ENCODE data around the gene FTO.

FTO gene

GRCh38 chr16:53924331-53925106 lies 220.6 kb downstream of the FTO start:
- Histone ChIP-seq H3K27ac (ENCODE audit: low read length) (no peak overlapping the region), H3K4me3 (ENCODE audit: low read depth in 1 of 2, low read length in 2 of 2) (no peak overlapping the region), H3K27me3 (ENCODE audit: low read depth, low read length) (no peaks in the 10 kb centered on the region), H3K9me3 (ENCODE audit: control insufficient read depth in 1 of 2, low read length in 2 of 2) (no peaks in the 10 kb centered on the region), H3K4me1 (ENCODE audit: control insufficient read depth in 1 of 2, insufficient read depth in 2 of 2, low read length in 2 of 2) (no peaks in the 10 kb centered on the region), H3K36me3 (ENCODE audit: control insufficient read depth in 1 of 2, insufficient read depth in 2 of 2, low read length in 2 of 2) (no peaks in the 10 kb centered on the region)

- H3K27ac ChIP-seq (ENCODE audit: low read length) = no peak overlapping the region
Observed at GRCh38 chr16:53925107-53925410, 221.1 kb downstream of the FTO start.

GRCh38 chr16:53925526-53925925 lies 221.6 kb downstream of the FTO start:
- Histone ChIP-seq H3K4me1 (ENCODE audit: control insufficient read depth in 1 of 2, insufficient read depth in 2 of 2, low read length in 2 of 2) (no peaks in the 10 kb centered on the region), H3K27ac (ENCODE audit: low read length) (no peak overlapping the region), H3K9me3 (ENCODE audit: control insufficient read depth in 1 of 2, low read length in 2 of 2) (no peaks in the 10 kb centered on the region), H3K36me3 (ENCODE audit: control insufficient read depth in 1 of 2, insufficient read depth in 2 of 2, low read length in 2 of 2) (no peaks in the 10 kb centered on the region), H3K4me3 (ENCODE audit: low read depth in 1 of 2, low read length in 2 of 2) (no peak overlapping the region), H3K27me3 (ENCODE audit: low read depth, low read length) (no peaks in the 10 kb centered on the region)

More at GRCh38 chr16:53925107-53925410, 221.1 kb downstream of the FTO start:
- H3K9me3 ChIP-seq (ENCODE audit: control insufficient read depth in 1 of 2, low read length in 2 of 2) = no peaks in the 10 kb centered on the region
- H3K4me3 ChIP-seq (ENCODE audit: low read depth in 1 of 2, low read length in 2 of 2) = no peak overlapping the region
- H3K27me3 ChIP-seq (ENCODE audit: low read depth, low read length) = no peaks in the 10 kb centered on the region
- H3K36me3 ChIP-seq (ENCODE audit: control insufficient read depth in 1 of 2, insufficient read depth in 2 of 2, low read length in 2 of 2) = no peaks in the 10 kb centered on the region
- no peaks in the 10 kb centered on the region for H3K4me1 ChIP-seq (ENCODE audit: control insufficient read depth in 1 of 2, insufficient read depth in 2 of 2, low read length in 2 of 2)

GRCh38 chr16:53926209-53926608 lies 222.3 kb downstream of the FTO start:
- Histone ChIP-seq H3K36me3 (ENCODE audit: control insufficient read depth in 1 of 2, insufficient read depth in 2 of 2, low read length in 2 of 2) (no peaks in the 10 kb centered on the region), H3K4me3 (ENCODE audit: low read depth in 1 of 2, low read length in 2 of 2) (no peak overlapping the region), H3K27ac (ENCODE audit: low read length) (no peak overlapping the region), H3K27me3 (ENCODE audit: low read depth, low read length) (no peaks in the 10 kb centered on the region), H3K9me3 (ENCODE audit: control insufficient read depth in 1 of 2, low read length in 2 of 2) (no peaks in the 10 kb centered on the region), H3K4me1 (ENCODE audit: control insufficient read depth in 1 of 2, insufficient read depth in 2 of 2, low read length in 2 of 2) (no peaks in the 10 kb centered on the region)

- H3K4me1 ChIP-seq (ENCODE audit: control insufficient read depth in 1 of 2, insufficient read depth in 2 of 2, low read length in 2 of 2) = peaks cover 0 to 8% of the 10 kb centered on the region in 2 donors
- no peak overlapping the region for H3K4me3 ChIP-seq (ENCODE audit: low read depth in 1 of 2, low read length in 2 of 2)
- H3K9me3 ChIP-seq (ENCODE audit: control insufficient read depth in 1 of 2, low read length in 2 of 2) = no peaks in the 10 kb centered on the region
- no peak overlapping the region for H3K27ac ChIP-seq (ENCODE audit: low read length)
- H3K36me3 ChIP-seq (ENCODE audit: control insufficient read depth in 1 of 2, insufficient read depth in 2 of 2, low read length in 2 of 2) = peaks cover 7 to 9% of the 10 kb centered on the region in 2 donors
- no peaks in the 10 kb centered on the region for H3K27me3 ChIP-seq (ENCODE audit: low read depth, low read length)
Observed at GRCh38 chr16:53932975-53933374, 229.0 kb downstream of the FTO start.

- Histone ChIP-seq H3K9me3 (ENCODE audit: control insufficient read depth in 1 of 2, low read length in 2 of 2) (no peaks in the 10 kb centered on the region), H3K4me1 (ENCODE audit: control insufficient read depth in 1 of 2, insufficient read depth in 2 of 2, low read length in 2 of 2) (peaks cover 0 to 8% of the 10 kb centered on the region in 2 donors), H3K4me3 (ENCODE audit: low read depth in 1 of 2, low read length in 2 of 2) (no peak overlapping the region), H3K27me3 (ENCODE audit: low read depth, low read length) (no peaks in the 10 kb centered on the region), H3K36me3 (ENCODE audit: control insufficient read depth in 1 of 2, insufficient read depth in 2 of 2, low read length in 2 of 2) (peaks cover 7 to 9% of the 10 kb centered on the region in 2 donors), H3K27ac (ENCODE audit: low read length) (no peak overlapping the region)
Observed at GRCh38 chr16:53933407-53933806, 229.5 kb downstream of the FTO start.

GRCh38 chr16:53936052-53936451 lies 232.1 kb downstream of the FTO start:
- Histone ChIP-seq H3K4me1 (ENCODE audit: control insufficient read depth in 1 of 2, insufficient read depth in 2 of 2, low read length in 2 of 2) (peaks cover 0 to 8% of the 10 kb centered on the region in 2 donors), H3K9me3 (ENCODE audit: control insufficient read depth in 1 of 2, low read length in 2 of 2) (no peaks in the 10 kb centered on the region), H3K27me3 (ENCODE audit: low read depth, low read length) (no peaks in the 10 kb centered on the region), H3K27ac (ENCODE audit: low read length) (no peak overlapping the region), H3K4me3 (ENCODE audit: low read depth in 1 of 2, low read length in 2 of 2) (no peak overlapping the region), H3K36me3 (ENCODE audit: control insufficient read depth in 1 of 2, insufficient read depth in 2 of 2, low read length in 2 of 2) (peaks cover 7 to 9% of the 10 kb centered on the region in 2 donors)

- no peaks in the 10 kb centered on the region for H3K9me3 ChIP-seq (ENCODE audit: control insufficient read depth in 1 of 2, low read length in 2 of 2)
- H3K27ac ChIP-seq (ENCODE audit: low read length) = no peak overlapping the region
Observed at GRCh38 chr16:53936529-53936928, 232.6 kb downstream of the FTO start.

GRCh38 chr16:53937161-53937880 lies 233.4 kb downstream of the FTO start:
- Histone ChIP-seq H3K27ac (ENCODE audit: low read length) (no peak overlapping the region), H3K27me3 (ENCODE audit: low read depth, low read length) (no peaks in the 10 kb centered on the region), H3K36me3 (ENCODE audit: control insufficient read depth in 1 of 2, insufficient read depth in 2 of 2, low read length in 2 of 2) (peaks cover 7 to 9% of the 10 kb centered on the region in 2 donors), H3K4me1 (ENCODE audit: control insufficient read depth in 1 of 2, insufficient read depth in 2 of 2, low read length in 2 of 2) (peaks cover 0 to 8% of the 10 kb centered on the region in 2 donors), H3K4me3 (ENCODE audit: low read depth in 1 of 2, low read length in 2 of 2) (no peak overlapping the region), H3K9me3 (ENCODE audit: control insufficient read depth in 1 of 2, low read length in 2 of 2) (no peaks in the 10 kb centered on the region)

More at GRCh38 chr16:53936529-53936928, 232.6 kb downstream of the FTO start:
- H3K27me3 ChIP-seq (ENCODE audit: low read depth, low read length) = no peaks in the 10 kb centered on the region
- H3K36me3 ChIP-seq (ENCODE audit: control insufficient read depth in 1 of 2, insufficient read depth in 2 of 2, low read length in 2 of 2) = peaks cover 7 to 9% of the 10 kb centered on the region in 2 donors
- H3K4me1 ChIP-seq (ENCODE audit: control insufficient read depth in 1 of 2, insufficient read depth in 2 of 2, low read length in 2 of 2) = peaks cover 0 to 8% of the 10 kb centered on the region in 2 donors
- H3K4me3 ChIP-seq (ENCODE audit: low read depth in 1 of 2, low read length in 2 of 2) = no peak overlapping the region

- no peak overlapping the region for H3K27ac ChIP-seq (ENCODE audit: low read length)
- no peaks in the 10 kb centered on the region for H3K4me1 ChIP-seq (ENCODE audit: control insufficient read depth in 1 of 2, insufficient read depth in 2 of 2, low read length in 2 of 2)
- H3K27me3 ChIP-seq (ENCODE audit: low read depth, low read length) = no peaks in the 10 kb centered on the region
- no peaks in the 10 kb centered on the region for H3K36me3 ChIP-seq (ENCODE audit: control insufficient read depth in 1 of 2, insufficient read depth in 2 of 2, low read length in 2 of 2)
- no peak overlapping the region for H3K4me3 ChIP-seq (ENCODE audit: low read depth in 1 of 2, low read length in 2 of 2)
- no peaks in the 10 kb centered on the region for H3K9me3 ChIP-seq (ENCODE audit: control insufficient read depth in 1 of 2, low read length in 2 of 2)
Observed at GRCh38 chr16:53944025-53944424, 240.1 kb downstream of the FTO start.

- Histone ChIP-seq H3K36me3 (ENCODE audit: control insufficient read depth in 1 of 2, insufficient read depth in 2 of 2, low read length in 2 of 2) (no peaks in the 10 kb centered on the region), H3K27ac (ENCODE audit: low read length) (no peak overlapping the region), H3K4me3 (ENCODE audit: low read depth in 1 of 2, low read length in 2 of 2) (no peak overlapping the region), H3K9me3 (ENCODE audit: control insufficient read depth in 1 of 2, low read length in 2 of 2) (no peaks in the 10 kb centered on the region), H3K27me3 (ENCODE audit: low read depth, low read length) (no peaks in the 10 kb centered on the region), H3K4me1 (ENCODE audit: control insufficient read depth in 1 of 2, insufficient read depth in 2 of 2, low read length in 2 of 2) (no peaks in the 10 kb centered on the region)
Observed at GRCh38 chr16:53945996-53946395, 242.0 kb downstream of the FTO start.

All from muscle layer of duodenum (tissue), 2 donors.